EL (cell line): Measurements from ENCODE around the gene SNX8.

Source experiments
- DNase-seq: peaks from one replicate; pipeline ENCODE4 v3.0.0-alpha.2; 2016

The SNX8 gene

DNA sequence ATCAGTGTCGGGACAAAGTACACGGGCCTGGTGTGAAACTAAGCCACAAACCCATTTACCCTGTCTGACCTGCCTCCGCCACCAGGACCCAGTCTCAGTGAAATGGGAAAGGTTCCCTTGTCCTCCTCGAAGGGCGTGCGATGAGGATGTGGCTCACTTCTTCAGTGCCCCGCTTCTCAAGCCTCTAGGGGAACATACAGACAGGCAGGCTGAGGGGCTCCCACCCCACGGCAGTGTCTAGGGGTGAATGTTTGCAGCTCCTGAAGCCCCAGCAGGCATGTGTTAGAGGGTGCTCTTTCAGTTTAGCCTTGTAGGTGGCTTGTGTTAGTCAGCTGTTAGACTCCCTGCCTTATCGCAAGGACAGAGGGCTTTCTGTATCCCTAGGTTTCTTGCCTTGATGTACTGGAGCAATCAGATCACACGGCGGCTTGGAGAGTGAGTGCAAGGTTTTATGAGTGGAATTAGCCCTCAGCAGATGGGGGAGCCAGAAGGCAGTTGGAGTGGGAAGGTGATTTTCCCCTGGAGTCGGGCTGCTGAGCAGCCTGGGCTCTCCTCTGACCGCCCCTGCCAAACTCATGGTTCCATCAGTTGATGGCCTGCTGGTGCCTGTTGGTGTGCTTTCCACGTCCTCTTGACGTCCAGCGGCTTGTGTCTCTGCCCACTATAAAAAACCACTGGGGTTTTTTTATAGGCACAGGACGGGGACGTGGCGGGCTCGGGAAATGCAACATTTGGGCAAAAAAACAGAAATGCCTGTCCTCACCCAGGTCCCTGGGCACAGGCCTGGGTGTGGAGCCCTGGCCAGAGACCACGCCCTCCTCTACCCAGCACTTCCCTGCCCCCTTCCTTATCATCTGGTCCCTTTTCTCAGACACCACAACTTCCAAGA is 71.5 kb downstream of the SNX8 start:
- DNase-seq, result peak; percentile 50

DNA sequence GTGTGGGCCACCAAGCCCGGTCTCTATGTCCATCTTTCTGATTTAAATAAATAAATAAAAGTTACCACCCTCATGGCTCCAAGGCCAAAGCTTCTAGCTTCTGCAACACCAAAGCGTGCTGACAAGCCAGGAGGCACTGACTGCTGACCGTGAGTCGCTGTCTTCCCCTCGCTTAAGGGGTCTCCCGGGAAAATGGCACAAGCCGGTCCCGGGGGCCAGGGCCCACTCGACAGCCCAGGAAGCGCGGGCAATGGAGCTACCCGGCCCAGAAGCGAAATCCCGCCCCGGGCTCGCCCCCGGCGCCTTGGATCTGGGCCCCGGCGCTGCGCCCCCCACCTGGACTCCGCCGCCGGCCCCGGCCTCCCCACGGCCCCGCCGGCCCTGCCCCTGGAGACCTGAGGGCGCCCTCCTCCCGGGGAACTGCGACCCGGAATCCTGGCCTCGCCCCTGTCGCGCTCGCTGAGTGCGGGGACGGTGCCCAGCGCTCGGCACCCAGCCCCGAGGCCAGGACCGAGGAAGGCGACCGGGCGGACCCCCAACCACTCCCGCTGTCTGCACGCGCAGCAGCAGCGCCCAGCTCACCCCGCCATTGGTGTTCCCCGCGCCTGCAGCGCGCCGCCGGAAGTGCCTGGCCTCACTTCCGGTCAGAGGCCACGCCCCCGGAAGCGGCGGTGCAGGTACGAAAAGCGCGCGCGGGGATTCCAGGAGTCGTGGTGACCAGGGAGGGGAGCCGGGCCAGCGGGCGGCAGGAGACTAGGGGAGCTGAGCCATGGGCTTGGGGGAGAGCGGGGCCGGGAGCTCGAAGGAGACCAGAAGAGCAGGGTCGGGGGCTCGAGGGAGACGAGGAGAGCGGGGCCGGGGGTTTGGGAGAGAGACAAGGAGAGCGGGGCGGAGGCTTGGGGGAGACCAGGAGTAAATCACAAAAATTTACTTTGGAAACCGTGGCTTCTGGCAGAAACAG is 72.4 kb downstream of the SNX8 start, which contains the start of the genes MRM2 and NUDT1:
Gene MRM2, minus strand, starts transcription at position 626 of the 961 bp plus-strand sequence. Its CDS starts 36 bp downstream, at position 590.
Gene NUDT1, plus strand, starts transcription at position 647 of the 961 bp plus-strand sequence. CDS start 2,349 bp downstream, outside the sequence.
- peak; percentile 80 for DNase-seq

DNA sequence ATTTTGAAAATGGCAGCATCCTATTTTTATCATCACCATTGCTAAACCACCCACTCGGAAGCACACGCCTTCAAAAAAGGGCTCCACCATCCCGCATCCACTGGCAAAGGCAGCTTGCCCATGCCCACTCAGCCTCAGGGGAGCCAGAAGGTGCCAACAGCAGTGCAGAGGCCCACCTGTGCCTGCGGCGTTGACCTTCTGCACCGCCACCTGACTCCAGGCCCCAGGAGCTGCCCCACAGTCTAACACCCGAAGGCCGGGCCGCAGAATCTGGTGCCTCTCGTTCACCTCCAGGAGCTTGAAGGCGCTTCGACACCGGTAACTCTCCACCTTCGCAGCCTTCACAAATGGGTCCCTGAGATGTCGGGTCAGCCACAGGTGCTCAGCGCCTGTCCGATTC is 75.0 kb downstream of the SNX8 start:
- no peak for DNase-seq

DNA sequence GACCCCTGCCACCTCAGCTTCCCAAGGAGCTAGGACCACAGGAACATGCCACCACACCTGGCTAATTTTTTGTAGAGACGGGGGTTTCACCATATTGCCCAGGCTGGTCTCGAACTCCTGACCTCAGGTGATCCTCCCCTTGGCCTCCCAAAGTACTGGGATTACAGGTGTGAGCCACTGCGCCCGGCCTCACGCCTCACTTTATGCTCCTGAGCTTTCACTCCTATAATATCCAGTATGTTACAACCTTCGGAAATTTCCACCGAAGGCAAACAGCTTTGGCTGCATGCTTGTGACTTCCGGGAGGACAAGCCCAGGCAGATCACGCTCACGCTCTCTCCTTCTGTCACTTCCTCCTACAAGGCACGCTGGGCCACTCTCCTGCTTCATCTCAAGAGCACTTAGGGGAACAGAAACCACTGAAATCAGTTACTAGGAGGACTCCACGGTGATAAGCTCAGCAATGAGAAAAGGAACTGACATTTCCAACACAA is 77.1 kb downstream of the SNX8 start:
- no peak for DNase-seq

DNA sequence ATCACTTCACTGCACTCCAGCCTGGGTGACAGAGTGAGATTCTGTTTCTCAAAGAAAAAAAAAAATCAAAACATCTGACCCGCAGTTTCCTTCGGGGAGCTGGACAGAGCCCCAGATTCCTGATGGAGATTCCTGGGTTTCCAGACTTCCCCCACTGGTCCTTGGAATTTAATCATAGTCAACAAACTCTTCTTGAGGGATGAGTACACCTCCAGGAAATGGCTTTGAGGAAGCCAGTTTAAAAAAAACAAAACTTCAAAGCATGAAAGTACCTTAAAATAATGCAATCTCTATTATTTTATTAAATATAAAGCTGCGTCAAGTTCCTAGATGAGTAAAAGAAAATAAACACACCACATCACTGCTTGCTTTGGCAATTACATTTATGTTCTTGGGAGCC is 80.3 kb downstream of the SNX8 start:
- DNase-seq, result peak; percentile 32

DNA sequence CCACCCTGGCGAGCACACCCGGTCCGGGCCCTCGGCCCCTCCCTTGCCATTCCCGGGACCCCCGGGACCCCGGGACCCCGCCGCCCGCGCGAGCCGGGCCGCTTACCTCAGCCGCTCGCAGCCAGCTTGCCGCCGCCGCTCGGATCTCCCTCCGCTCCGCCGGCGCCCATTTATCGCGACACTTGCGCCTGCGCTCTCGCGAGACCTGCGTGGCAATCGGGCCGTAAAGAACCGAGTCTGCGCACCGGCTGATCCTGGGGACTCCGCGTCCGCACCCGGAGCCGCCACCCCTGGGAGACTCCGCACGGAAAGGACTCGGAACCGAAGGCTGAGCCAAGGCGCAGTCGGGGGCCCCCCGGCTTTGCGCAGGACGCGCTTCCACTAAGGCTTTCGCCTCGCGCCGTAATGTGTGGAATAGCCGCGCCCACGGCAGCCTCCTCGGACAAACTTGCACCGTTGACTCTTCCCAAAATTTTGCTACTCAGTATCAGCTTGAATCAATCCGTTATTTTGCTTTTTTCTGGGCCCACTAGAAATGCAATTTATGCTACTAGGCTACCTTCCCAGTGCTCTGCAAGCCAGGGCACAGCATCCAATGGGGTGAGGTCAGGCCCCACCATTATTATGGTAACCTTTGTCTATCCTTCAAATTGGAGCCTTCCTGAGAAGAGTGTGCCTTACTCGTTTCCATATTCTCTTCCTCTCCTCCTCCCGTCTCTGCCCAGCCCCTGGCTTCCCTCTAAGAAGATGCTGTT is 81.3 kb downstream of the SNX8 start, which contains the start of gene MAD1L1:
Gene MAD1L1, minus strand, starts transcription at position 180 of the 755 bp plus-strand sequence. CDS start 2,812 bp downstream, outside the sequence.
- peak; percentile 95 for DNase-seq

DNA sequence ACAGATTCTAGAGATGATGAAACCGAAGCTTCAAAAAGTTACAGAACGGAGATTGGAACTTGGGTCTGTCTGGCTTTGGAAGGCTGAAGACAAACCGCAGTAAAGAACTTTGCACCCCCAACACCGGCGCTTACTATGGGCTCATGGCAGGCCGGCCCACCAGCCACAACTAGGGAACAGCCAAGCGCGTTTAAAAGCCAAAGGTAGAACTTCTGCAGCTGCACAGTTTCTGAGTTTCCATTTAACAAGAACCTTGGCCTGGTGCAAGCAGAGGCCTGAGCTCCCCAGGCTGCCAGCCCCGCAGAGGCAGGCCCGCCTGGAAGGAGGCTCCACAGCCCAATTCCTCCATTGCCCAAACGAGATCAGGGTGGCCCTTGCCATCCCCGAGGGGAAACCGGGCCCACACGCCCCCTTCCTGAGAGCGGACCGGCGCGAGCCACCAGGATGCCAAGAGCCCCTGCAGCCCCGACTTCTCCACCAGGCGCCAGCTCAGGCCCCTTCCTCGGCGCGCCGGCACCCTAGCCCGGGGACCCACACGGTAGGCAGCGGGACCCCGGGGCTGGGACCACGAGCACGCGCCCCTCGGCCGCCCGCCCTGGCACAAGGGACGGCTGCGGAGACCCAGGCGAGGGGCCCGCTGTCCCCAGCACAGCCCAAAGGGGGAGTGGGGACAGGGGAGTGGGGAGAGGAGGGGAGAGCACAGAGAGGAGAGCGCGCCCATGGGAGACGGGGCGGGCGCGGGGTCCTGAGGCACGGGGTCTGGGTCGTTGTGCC is 82.1 kb downstream of the SNX8 start:
- DNase-seq, result peak; percentile 29

DNA sequence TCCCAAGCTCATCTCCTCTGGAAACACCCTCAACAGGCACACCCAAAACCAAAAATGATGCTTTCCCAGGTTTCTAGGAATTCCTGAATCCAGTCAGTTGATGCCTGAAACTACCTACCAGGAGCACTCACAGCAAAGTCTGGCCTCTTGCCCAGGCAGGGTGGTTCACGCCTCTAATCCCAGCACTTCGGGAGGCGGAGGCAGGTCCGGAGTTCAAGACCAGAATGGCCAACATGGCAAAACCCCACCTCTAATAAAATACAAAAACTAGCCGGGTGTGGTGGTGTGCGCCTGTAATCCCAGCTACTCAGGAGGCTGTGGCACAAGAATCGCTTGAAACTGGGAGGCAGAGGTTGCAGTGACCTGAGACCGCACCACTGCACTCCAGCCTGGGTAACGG is 83.4 kb downstream of the SNX8 start:
- no peak for DNase-seq

DNA sequence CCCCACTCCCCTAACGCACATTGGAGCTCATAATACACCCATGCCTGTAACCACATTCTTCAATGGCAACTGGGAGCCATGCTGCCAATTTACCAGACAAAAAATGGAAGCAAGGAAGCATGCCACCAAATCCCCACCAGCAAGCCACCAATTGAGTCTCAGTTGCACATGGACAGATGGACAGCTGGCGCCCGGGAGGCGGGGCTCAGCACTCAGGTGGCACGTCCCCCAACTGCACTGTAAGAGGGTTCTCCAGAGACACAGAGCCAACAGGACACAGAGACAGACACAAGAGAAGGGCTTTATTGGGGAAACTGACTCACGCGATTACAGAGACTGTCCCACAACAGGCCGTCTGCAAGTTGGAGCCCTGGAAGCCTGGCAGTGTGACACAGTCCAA is 84.0 kb downstream of the SNX8 start:
- DNase-seq, result no peak

DNA sequence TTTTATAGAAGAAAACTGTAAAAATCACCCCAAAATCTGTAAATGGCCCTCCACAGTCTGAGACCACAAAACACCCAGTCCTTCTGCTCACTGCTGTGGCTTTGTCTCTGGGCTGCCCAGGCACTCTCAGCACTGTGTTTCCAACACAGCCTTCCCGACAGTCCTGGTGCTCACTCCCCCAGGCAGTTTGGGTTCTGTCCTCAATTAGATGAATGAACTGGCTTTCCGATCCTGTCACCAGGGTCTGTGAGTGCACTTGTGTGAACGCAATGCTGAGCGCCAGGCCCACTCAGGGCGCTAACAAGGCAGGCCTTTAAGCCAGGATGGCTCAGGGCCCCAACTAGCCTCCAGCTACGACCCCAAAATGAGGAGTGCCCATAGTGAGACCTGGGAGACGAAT is 84.8 kb downstream of the SNX8 start:
- DNase-seq, result no peak

DNA sequence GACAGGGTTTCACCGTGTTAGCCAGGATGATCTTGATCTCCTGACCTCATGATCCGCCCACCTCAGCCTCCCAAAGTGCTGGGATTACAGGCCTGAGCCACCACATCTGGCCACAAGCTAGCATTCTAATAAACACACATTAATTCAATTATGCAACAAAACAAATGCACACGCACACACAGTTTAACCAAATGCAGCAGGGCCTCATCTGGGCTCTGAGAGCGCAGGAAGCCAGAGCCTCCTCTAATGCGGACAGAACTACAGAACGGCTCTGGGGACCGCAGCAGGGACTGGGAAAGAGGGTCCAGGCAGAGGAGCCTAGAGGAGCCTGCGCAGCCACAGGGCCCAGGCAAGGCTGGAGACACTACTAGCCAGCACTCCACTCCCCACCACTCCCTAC is 85.3 kb downstream of the SNX8 start:
- DNase-seq, result no peak

DNA sequence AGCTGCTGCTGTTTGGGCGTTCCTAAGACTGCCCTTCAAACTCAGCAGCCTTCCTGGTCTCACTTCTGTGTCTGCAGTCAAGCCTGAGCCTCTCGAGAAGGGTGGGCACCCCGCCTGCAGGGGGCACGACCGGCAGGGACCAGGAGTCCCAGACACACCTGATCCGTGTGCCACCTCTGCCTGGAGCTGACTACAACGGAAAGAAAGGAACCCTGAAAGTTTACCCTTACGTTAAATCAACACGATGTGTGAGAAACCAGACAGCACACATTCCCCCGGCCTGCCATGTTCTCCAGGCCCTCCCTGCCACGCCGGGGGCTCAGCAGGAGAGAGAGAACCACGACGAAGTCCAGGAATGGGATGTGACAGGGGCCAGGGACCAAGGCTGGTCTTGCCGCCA is 86.5 kb downstream of the SNX8 start:
- DNase-seq, result no peak

DNA sequence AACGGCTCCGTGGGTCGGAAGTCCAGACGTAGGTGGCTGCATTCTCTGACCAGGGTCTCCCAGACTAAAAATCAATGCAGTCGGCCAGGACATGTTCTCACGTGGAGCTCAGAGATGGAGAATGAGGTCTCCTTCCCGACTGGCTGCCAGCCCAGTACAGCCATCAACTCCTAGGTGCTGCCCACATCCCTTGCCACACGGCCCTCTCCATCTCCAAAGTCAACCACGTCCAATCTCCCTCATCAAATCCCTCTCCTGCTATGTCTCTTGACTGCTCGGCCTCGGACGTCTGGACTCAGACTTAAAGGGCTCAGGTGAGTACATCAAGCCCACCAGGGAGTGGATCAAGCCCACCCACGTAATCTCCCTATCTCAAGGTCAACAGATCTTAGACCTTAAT is 88.4 kb downstream of the SNX8 start:
- DNase-seq, result no peak

DNA sequence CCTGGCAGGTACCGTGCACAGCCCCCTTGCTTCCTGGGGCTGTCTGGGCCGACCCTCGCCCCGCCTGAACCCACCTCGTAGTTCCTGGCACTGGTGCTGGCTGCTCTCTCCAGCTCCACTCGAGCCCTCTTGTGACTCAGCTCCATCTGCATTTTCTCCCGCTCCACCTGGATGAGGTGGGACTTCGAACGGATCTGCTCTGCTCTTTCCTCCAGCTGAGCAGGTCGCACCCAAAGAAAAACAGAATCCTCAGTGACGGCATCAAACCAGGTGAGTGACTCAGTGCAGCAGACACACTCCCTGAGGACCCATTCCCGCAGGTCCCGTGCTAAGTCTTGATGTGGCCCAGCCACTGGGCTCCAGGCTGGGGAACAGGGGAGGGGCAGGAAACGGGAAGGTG is 88.9 kb downstream of the SNX8 start:
- DNase-seq, result no peak

DNA sequence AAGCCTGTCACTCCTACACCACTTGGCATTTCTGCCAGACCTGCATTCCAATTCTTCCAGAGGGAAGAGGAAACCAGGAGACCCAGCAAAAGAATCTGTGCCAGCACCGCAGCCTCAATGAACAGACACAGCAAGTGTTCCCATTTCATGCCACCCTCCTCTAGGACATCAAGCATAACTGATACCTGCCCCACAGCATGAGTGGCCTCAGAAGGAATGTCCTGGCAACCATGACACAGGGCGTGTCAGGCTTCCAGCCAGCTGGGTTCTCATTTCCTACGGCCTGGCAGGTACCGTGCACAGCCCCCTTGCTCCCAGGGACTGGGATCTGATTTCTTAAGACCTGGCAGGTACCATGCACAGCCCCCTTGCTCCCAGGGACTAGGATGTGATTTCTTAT is 89.3 kb downstream of the SNX8 start:
- DNase-seq, result no peak

DNA sequence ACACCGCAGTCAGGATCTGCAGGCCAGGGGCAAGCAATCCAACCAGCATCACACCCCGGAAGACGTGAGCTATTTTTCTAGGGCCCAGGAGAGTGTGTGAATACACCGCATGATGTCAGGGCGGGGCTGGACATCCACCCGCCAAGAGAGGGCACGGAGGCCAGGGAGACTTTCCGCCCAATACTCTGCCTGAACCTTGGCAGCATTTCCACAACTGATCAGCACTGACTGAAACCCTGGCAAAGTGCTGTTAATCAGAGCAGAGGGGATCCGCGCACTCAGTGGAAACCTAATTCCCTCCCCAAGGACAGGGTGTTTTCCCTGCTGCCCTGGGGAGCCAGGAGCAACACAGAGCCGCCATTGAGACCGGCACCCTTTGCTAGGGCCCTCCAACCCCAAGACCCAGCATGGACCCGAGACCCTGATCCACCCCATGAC is 89.7 kb downstream of the SNX8 start:
- no peak for DNase-seq

DNA sequence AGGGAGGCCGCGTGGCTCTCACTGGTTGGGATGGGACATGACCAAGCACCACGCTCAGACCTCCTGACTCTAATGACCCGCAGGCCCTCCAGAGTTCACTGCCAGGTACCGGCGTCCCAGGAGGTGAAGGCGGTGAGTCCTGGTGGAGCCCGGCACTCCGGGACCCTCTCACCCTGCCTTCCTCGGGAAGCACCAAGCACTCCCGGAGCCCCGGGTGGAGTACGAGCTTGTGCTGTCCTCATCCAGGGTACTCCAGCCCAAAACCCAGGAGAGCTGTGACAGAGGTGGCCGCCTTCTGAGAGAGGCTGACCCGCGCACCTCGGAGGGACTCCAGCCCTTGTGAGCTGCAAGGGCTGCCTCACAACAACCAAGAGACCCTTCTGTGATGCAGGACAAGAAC is 90.9 kb downstream of the SNX8 start:
- no peak for DNase-seq

DNA sequence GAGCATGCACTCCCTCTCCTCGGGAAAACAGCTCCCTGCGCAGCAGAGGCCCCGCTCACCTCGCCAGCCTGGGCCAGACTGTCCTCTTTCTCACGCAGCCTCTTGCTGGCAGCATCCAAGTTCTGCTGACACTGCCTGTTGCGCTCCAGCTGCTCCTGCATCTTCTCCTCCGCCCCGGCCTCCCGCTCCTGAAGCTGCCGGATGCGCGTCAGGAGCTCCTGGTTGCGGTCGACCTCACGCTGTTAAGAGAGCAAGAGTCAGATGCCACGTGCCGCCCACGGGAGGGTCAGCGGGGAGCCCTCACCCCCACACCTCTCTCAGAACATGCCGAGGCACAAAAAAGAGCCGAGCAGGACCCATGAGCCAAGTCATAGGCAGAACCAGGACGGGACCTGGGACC is 91.7 kb downstream of the SNX8 start:
- no peak for DNase-seq

DNA sequence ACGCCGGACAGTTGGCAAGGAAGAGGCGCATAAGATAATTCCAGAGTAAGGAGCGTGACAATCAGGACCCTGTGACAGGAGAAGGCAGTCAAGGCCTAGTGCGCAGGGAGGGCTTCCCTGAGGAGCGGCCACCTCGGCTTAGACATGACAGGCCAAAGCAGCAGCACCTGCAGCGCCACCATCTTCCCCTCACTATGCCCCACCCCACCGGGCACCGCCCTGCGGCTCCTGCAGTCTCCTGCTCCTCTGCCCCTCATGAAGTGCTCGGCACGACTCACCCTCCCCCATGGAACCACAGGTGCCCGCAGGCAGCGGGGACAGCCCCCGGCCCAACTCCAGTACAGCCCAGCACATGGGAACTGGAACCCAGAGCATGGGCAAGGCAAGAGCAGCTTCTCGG is 93.3 kb downstream of the SNX8 start:
- DNase-seq, result no peak

DNA sequence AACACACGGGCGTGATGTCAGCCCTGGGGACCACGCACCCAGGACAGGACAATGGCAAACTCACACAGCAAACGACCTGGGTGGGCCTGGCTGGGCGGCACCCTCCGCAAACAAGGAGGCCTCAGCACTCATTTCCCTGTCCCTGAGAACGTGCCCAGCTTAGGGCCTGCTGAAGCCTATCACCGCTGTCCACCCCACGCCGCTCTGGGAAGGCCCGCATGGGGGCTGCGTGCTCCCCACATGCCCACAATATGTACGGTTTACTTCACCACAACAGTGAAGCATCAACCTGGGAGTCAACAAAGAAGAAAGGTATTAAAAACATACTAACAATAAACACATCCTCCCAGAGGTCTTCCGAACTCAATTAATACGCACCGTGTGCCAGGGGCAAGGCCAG is 93.7 kb downstream of the SNX8 start:
- DNase-seq, result no peak

DNA sequence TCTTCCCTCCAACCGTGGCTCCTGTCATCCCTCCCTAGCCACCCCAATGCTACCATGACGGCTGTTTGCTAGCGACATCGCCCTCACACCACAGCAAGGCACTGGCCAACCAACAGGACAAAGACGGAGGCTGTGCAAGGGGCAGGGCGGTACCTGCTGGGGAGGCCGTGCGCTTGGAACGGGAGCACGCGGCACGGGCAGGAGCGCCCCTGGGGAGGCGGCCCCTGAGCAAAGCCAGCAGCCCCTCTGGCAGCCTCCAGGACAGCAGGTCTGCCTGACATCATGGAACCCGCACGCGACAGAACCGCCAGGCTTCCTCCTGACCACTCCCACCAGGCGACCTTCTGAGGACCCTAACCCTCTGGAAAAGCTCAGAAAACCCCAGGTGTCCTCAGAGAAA is 94.2 kb downstream of the SNX8 start:
- DNase-seq, result no peak

DNA sequence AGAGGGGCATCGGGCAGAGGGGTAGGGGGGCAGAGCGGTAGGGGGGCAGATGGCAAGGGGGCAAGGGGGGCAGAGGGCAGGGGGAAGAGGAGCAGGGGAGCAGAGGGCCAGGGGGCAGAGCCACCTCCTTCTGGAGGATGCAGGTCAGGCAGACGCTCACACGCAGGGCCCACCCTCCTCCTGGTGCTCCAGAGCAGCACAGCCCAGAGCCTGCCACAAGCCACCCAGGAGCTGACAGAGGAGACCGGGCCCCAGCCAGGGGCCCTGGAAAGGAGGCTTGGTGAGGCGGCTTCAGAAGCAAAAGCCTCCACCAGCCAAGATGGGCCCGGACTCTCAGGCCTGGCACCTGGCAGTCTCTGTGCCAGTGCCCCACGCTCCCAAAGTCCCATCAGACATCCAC is 94.6 kb downstream of the SNX8 start:
- DNase-seq, result no peak
